ENCODE results near the gene TPR. TPM values are rescaled to one million over a fixed set of nuclear protein-coding genes. Genes with fewer than 3 reads are reported as not detected.

Gene TPR
- total RNA-seq, 1 donor from 2014 or later: 112 TPM

GRCh38 chr1:186340772-186341171 is 34.3 kb downstream of the TPR start:
- Mint-ChIP-seq H3K4me3 (ENCODE audit: unreplicated experiment) (no peak overlapping the region), H3K9me3 (ENCODE audit: unreplicated experiment) (no peaks in the 10 kb centered on the region), H3K4me1 (ENCODE audit: low read depth, unreplicated experiment) (no peaks in the 10 kb centered on the region), H3K36me3 (ENCODE audit: unreplicated experiment) (no peaks in the 10 kb centered on the region), H3K27me3 (ENCODE audit: unreplicated experiment) (no peaks in the 10 kb centered on the region), H3K27ac (ENCODE audit: unreplicated experiment) (no peak overlapping the region)
- TF ChIP-seq CTCF (IDR thresholded peaks at IDR 0.05; ENCODE audit: partially characterized antibody, unreplicated experiment): no peak
- DNase-seq: no peak

GRCh38 chr1:186337554-186337953 is 37.5 kb downstream of the TPR start:
- no peak overlapping the region for H3K4me3 Mint-ChIP-seq (ENCODE audit: unreplicated experiment)
- TF ChIP-seq CTCF (IDR thresholded peaks at IDR 0.05; ENCODE audit: partially characterized antibody, unreplicated experiment): no peak
- H3K36me3 Mint-ChIP-seq (ENCODE audit: unreplicated experiment): no peaks in the 10 kb centered on the region
- no peak overlapping the region for H3K27ac Mint-ChIP-seq (ENCODE audit: unreplicated experiment)
- H3K4me1 Mint-ChIP-seq (ENCODE audit: low read depth, unreplicated experiment): no peaks in the 10 kb centered on the region
- H3K9me3 Mint-ChIP-seq (ENCODE audit: unreplicated experiment): no peaks in the 10 kb centered on the region
- H3K27me3 Mint-ChIP-seq (ENCODE audit: unreplicated experiment): no peaks in the 10 kb centered on the region
- DNase-seq: no peak

GRCh38 chr1:186330758-186331157 is 44.3 kb downstream of the TPR start:
- no peak for DNase-seq
- Mint-ChIP-seq H3K36me3 (ENCODE audit: unreplicated experiment) (no peaks in the 10 kb centered on the region), H3K27ac (ENCODE audit: unreplicated experiment) (no peak overlapping the region), H3K4me1 (ENCODE audit: low read depth, unreplicated experiment) (no peaks in the 10 kb centered on the region), H3K9me3 (ENCODE audit: unreplicated experiment) (no peaks in the 10 kb centered on the region), H3K27me3 (ENCODE audit: unreplicated experiment) (no peaks in the 10 kb centered on the region), H3K4me3 (ENCODE audit: unreplicated experiment) (no peak overlapping the region)
- TF ChIP-seq CTCF (IDR thresholded peaks at IDR 0.05; ENCODE audit: partially characterized antibody, unreplicated experiment): peak; percentile 78

- no peak for TF ChIP-seq CTCF (IDR thresholded peaks at IDR 0.05; ENCODE audit: partially characterized antibody, unreplicated experiment)
- Mint-ChIP-seq H3K27me3 (ENCODE audit: unreplicated experiment) (no peaks in the 10 kb centered on the region), H3K4me1 (ENCODE audit: low read depth, unreplicated experiment) (no peaks in the 10 kb centered on the region), H3K4me3 (ENCODE audit: unreplicated experiment) (no peak overlapping the region), H3K9me3 (ENCODE audit: unreplicated experiment) (no peaks in the 10 kb centered on the region), H3K27ac (ENCODE audit: unreplicated experiment) (no peak overlapping the region), H3K36me3 (ENCODE audit: unreplicated experiment) (no peaks in the 10 kb centered on the region)
- no peak for DNase-seq
Measured at GRCh38 chr1:186327331-186327730, 47.7 kb downstream of the TPR start.

GRCh38 chr1:186326009-186326408 is 49.0 kb downstream of the TPR start:
- TF ChIP-seq CTCF (IDR thresholded peaks at IDR 0.05; ENCODE audit: partially characterized antibody, unreplicated experiment): no peak
- no peaks in the 10 kb centered on the region for H3K36me3 Mint-ChIP-seq (ENCODE audit: unreplicated experiment)
- no peaks in the 10 kb centered on the region for H3K27me3 Mint-ChIP-seq (ENCODE audit: unreplicated experiment)
- H3K27ac Mint-ChIP-seq (ENCODE audit: unreplicated experiment): no peak overlapping the region
- no peaks in the 10 kb centered on the region for H3K9me3 Mint-ChIP-seq (ENCODE audit: unreplicated experiment)
- no peak overlapping the region for H3K4me3 Mint-ChIP-seq (ENCODE audit: unreplicated experiment)
- DNase-seq: no peak
- no peaks in the 10 kb centered on the region for H3K4me1 Mint-ChIP-seq (ENCODE audit: low read depth, unreplicated experiment)

All from glutamatergic neuron (in vitro differentiated cells).